GM18517 (cell line): Measurements from ENCODE around the gene SPART.
A peak's percentile ranks its signal among the peaks of the same experiment; 100 is the strongest.

ENCODE experiments used
- ATAC-seq: cut with Tn5 transposase; IDR thresholded peaks from one replicate; pipeline ENCODE4 v1.9.1; 2021; ENCODE audit warnings: mild to moderate bottlenecking, moderate library complexity; ENCODE audit not compliant: unreplicated experiment

The SPART gene, protein sequence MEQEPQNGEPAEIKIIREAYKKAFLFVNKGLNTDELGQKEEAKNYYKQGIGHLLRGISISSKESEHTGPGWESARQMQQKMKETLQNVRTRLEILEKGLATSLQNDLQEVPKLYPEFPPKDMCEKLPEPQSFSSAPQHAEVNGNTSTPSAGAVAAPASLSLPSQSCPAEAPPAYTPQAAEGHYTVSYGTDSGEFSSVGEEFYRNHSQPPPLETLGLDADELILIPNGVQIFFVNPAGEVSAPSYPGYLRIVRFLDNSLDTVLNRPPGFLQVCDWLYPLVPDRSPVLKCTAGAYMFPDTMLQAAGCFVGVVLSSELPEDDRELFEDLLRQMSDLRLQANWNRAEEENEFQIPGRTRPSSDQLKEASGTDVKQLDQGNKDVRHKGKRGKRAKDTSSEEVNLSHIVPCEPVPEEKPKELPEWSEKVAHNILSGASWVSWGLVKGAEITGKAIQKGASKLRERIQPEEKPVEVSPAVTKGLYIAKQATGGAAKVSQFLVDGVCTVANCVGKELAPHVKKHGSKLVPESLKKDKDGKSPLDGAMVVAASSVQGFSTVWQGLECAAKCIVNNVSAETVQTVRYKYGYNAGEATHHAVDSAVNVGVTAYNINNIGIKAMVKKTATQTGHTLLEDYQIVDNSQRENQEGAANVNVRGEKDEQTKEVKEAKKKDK

DNA sequence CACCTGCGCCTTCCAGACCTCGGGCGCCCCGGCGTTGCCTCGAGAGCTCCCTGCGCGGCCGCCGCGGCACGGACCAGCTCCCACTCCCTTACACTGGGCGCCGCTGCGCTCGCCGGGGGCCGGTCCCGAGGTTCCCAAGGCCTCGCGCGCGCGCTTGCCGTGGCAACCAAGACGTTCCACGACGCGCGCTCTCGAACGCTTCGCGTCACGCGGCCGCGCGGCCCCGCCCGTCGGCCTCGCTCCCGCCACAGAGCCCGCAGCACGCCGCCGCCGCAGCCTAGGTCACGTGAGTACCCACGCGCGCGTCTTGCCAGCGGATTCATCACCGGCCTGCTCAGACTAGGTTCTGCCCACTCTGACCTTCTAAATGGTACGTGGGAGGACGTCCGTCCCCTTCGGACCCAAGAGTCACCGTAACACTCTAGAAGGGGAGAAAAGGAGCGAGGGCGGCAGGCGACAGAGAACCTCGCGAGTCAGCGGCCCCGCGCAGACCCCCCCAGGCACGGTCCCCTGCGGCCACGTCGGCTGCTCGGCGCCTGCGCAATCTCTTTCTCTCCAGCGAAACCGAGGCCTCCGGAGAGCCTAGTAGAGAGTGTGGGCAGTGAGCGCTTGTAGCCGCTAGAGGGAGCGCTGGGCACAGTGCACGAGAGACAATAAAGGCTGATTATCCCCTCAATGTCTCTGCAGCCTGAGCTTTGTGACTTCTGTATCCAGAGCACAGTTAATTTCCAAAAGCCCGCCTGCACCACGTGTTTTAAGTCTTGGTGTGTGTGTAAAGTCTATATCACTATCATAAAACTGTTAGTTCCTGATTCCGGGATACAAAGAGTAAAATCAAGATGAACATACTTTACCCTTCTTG is at the start of gene SPART:
Gene SPART (minus strand): TSS at position 173 of the 862 bp plus-strand sequence. CDS start 10,564 bp downstream, outside the sequence.
- ATAC-seq, result peak; percentile 94

DNA sequence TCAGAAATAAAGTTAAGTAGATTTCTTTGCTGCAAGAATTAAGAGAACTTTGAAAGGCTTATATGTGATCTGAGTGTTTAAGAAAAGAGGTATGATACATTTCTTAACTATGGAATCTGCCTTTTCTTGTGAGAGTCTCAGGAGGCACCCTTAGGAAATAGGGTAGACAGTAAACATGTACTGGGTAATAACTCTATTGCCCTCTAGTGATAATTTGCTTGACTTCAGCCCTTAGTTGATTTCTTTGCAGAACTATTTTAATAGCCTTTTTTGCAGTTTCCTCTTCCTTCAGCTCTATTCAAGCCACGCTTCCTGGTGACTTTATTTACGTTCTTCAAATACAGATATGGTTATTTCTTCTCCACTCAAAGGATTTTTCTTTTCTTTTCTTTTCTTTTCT is 49.1 kb upstream of the SPART start:
- ATAC-seq, result no peak

DNA sequence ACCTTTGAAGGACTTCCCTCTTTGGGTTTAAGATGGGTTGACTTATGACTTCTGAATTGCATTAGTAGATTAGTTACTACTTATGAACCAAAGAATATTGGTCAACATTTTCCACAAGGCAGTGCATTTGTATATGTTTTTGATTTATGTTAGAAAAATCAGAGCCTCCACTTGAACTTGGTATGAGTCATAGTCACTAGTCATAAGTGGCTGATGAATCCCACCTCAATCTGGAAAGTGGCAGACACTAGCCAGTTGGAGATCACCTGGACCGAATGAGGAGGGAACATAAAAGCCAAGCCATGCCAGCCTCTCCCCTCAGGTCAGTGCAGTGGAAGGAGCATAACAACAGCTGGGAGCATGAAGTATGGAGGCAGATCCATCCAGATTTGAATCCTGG is 39.3 kb upstream of the SPART start:
- ATAC-seq, result no peak

DNA sequence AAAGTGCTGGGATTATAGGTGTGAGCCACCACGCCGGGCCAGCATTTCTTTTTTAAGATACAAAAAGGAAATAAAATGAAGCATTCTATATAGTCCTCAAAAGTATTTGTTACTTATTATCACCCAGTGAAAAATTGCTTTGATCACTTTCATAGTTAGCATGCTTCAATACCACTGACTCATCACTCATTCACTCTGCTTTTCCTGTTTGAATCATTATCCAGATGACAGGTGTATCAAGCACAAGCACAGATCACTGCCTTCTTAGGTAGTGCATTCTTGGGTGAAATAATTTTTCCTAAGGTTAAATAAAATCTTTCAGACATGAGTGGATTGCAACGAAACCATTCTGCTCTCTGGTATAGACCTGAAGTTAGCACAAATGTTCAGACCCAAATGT is 35.8 kb upstream of the SPART start:
- ATAC-seq, result no peak

DNA sequence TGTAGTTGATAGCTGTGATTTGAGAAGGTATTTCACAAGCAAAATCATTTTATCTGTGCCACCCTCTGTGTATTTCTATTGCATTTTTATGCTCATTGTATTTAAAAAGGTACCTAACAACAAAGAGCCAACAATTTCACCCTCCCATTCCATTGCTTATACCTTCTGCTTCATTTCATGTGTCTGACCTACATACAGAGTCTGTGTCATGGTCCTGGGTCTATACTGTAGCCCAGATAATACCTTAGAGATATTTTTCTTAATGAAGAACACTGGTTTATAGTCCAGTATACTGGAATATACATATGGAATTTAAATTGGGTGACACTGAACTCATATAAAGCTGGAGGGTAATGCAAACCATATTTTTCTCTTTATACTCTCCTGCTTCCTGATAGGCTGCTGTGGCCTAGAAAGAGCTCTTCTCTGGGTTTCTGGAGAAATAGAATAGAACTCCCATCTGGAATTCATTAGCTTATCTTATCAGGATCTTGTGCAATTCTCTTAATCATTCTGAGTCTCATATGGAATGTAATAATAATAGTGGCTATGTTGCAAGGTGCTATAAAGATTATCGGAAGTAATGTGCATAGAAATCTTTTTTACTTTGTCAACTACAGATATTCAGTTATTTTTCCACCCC is 31.8 kb upstream of the SPART start:
- no peak for ATAC-seq

DNA sequence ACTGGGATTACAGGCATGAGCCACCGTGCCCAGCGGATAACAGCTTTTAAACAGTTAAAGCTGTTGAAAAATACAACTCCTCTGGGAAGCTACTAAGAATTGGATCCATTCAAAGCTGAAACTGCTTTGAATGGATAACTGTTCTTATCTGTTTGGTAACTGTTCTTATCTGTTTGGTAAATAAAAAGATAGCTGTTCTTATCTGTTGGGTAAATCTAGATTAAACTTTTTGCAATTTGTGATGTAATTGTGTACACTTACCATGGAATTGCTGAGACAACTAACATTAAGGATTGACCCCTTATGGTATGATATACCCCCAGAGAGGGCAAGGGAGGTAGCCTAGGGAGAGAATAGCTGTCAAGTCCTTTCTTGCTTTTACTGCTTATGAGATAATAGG is 27.9 kb upstream of the SPART start:
- ATAC-seq, result no peak

DNA sequence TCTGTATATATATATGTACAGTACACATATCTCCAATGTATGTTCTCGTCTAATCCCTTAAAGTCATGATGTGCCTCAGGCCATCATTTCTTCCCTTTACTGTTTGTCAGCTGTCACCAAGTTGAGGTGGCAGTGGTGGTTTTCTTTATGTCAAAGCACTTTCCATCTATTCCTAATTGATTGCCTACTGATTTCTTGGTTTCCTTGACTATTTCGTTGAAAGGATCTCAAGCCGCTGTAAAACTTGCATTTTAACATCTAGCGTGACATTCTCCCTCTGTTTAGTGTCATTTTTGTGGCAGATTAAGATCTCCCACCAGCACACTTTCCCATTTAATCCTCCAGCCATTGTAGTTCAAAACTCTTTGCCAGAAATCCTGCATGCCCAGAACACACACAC is 25.0 kb upstream of the SPART start:
- no peak for ATAC-seq

DNA sequence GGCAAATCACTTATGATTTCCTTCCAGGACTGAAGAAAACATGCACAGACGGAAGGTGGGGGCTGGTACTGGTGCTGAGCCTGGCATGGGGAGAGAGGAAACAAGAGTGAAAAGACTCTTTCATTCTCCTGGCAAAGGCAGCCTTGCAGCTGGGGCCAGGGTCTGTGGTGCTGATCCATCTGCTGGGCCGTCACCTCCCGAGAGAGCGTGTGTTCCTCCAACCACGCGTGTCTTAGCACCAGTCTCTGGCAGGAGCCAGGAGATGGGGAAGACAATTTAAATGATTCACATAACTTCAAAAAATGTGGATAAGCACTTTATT is 23.9 kb upstream of the SPART start:
- no peak for ATAC-seq

DNA sequence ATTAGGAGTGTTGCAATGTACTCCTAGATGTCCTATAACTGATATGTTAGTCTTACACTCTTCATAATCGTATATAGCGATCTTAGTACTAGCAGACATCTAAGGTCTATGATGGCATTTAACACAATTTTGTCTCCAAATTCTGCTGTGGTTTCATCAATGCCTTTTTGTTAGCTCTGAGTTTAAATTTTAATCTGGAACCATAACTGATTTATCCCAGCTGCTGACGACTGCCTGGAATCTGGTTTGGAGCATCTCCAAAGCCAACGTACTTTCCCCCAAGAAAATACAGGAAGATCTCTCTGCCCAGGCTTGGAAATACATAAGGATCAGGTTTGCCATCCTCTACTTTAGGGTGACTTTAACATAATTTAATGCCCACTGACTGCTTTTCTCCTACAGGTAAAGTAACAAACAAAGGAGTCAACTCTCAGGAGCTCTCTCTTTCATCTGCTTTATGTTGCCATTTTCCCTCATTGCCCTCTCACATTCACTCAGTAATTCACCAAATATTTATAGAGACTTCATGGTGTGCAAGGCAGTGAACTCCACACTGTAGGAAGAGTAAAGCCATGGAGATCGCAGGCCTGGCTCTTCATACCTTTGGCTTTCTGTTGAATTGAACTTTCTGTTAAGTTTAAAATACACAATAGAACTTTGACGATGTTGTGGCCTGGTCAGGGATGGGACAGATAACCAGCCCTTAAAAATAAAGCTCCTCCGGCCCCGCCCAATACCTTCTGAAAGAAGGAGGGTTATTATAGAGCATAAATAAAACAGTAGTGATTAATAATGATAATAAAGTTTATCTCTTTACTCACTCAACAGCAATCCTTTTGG is 23.3 kb upstream of the SPART start:
- no peak for ATAC-seq

DNA sequence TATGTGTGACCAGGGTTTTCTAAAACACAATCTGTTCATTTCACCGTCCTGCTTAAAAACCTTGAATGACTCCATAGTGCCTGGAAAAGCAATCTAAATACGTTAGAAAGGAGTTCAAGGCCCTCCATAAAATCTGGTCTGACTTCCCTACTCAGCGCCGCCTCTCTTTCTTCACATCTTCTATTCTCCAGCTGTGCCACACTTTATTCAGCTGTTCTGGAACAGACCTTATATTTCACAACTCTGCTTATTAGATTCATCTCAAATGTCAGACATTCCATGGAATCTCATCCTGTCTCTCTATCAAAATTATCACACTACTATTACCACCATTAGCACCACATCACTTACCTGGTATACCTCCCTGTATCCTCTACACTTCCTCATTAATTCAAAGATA is 19.8 kb upstream of the SPART start:
- no peak for ATAC-seq

DNA sequence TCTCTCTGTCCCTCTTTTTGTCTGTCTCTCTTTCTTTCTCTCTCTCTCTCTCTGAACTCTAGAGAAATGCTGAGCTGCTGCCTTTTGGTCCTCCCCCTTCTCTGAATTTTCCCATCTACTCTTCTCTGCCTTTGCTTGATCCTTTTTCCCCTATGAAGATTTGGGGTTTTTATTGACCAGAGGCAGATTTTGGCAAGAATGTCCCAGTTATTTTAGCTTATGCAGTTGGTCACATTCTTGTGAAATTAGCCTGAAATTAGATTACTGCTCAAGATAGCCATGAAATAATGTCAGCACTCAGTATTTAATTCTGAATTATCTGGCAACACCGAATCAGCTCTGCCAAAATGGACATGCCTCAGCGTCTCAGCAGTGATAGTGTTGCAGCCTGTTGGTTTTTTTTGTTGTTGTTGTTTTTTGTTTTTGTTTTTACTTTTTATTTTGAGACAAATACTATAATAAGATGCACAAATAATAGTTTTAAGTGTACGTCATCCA is 17.2 kb upstream of the SPART start:
- no peak for ATAC-seq

DNA sequence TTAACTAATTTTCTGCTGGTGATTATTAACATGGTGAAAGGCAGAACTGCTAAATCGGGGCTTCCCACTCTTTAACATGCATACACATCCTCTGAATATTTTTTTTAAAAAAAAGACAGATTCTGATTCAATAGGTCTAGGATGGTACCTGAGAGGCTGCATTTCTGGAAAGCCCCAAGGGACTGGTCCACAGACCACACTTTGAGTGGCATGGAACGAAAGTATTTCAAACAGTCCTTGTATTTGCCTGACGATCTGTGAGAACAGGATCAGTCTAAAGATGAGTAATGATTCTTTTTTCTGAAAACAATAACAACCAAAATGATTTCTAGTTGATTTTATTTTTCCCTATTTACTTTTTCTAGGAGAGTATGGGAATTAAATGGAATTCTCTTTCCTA is 16.7 kb upstream of the SPART start:
- no peak for ATAC-seq

DNA sequence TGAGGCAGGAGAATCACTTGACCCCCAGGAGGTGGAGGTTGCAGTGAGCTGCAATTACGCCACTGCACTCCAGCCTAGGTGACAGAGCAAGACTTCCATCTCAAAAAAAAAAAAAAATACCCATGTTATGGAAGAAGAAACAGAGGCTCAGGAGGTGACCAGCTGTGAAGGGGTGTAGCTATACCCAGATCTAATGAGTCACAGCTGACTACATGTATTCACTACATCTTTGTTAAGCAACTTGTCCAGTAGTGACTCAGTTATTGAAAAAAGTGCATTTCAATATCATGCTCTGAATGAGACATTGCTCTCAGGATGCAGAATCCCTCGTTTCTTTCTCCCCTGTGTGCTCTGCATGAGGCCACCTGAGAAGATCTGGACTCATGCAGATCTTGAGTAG is 16.1 kb upstream of the SPART start:
- ATAC-seq, result no peak

DNA sequence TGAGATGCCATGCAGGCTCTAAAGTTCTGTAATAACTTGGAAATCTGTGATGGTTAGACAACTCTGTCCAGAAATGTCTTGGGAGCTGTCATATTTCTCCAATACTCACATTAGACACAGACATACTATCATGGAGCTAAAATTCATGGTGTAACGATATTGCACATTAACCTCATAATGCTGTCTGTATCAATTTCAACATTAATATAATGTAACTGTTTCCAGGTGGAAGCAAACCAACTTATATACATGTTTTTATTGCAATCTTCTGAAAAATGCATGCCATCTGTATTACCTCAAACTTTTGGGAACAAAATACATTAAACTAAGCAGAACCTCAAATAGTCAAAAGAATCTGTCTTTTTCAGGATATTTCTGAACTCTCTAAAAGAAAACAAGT is 14.7 kb upstream of the SPART start:
- no peak for ATAC-seq

DNA sequence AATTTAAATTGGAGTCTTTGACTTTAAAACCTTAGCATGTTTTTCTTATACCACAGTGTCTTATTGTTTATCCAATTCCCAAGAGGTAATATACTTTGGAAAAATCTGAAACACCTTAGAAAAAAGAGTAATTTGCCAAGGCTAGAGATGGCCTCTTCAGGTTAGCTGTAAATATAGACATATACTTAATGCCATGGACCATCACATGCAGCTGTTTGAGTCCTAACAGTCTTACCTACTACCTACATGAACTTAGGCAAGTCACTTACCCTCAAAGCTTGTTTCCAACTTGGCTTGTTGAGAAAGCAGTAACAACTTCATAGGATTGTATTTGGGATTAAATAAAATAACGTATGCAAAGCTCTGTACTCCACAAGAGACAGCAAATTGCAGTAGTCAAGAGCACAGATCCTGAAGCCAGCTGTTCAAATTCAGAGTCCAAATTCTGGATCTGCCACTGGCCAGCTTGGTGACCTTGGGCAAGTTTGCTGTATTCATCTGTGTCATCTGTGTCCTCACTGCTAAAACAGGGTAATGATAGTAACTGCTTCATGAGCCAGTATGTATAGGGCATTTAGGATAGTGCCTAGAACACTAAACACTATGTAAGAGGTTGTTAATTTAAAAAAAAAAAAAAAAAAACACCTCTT is 13.2 kb upstream of the SPART start:
- ATAC-seq, result no peak

DNA sequence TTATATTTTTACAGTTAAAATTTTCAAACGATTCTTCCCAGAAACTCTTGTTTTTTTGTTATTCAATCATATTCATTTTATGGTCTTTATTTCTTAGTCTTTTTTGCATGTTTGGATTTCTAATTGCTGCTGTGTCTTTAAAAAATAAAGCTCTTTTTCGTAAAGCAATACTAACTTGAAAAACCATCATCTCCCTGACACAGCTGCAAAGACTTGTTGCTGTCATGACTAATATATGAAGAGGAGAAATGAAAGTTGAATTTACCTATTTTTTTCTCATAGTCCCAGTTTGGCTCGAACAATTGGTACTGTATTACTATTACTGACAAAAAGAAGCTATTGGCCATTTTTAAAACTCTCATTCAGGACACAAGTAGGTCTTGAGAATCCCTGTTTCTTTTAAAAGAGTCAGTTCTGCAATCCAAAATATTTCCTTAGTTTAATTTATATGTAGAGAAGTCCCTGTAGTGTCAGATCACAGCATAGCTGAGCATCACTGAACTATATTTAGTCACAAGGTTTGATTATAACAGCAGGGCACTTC is 12.1 kb upstream of the SPART start:
- no peak for ATAC-seq

DNA sequence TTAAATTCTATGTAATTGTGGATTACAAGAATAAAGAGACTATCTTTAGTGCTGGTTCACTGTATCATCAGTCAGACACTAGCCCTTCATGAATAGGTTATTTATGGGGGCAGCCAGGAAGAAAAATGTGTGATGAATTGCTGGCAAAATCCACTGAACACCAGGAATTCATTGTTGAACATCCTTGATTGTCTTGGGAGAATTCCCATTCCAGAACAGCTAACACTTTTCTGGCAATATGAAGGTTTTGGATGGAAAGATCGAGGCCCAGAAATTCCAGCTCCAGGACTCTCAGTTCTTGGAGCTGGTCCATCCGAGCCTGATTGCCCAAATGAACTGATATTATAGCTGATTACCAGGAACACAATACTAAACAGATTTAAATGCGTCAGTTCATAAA is 11.5 kb upstream of the SPART start:
- no peak for ATAC-seq

DNA sequence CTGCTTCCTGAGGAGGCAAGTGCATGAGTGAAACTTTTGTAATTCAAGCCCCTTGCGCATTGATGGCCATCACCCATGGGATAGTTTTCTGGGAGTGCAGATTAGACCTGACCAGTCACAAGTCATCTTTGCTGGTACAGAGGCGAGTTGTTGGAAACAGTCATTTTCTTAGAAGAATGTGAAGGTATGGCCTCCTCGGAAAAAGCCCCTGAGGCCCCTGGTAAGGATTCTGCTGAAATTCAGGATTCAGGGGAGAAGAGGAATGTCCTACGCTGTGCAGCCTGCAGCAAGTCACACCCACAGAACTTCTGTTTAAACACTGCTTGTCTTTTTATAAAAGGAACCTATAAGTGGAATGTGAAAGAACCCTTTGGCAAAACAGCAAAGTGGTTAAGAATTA is 11.0 kb upstream of the SPART start:
- no peak for ATAC-seq

DNA sequence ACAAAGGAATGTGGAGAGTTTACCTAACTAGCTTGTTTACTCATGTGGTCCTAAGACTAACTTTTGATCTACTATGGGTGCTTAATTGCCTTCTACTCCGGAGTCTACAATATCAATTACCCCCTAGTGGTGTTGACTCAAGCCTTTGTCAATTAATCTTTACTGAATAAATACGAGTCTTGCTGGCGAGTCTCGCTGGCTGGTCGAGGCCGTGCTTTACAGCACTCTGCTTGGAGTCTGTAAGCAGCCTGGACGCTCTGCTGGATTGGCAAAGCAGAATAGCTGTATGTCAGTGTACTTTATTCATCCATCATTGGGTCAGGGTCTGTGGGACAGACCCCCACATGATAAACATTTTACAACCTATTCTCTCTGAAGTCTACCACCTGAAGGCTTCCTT is 9.9 kb upstream of the SPART start:
- no peak for ATAC-seq
